ENCODE results near the gene ISL1.

DNA sequence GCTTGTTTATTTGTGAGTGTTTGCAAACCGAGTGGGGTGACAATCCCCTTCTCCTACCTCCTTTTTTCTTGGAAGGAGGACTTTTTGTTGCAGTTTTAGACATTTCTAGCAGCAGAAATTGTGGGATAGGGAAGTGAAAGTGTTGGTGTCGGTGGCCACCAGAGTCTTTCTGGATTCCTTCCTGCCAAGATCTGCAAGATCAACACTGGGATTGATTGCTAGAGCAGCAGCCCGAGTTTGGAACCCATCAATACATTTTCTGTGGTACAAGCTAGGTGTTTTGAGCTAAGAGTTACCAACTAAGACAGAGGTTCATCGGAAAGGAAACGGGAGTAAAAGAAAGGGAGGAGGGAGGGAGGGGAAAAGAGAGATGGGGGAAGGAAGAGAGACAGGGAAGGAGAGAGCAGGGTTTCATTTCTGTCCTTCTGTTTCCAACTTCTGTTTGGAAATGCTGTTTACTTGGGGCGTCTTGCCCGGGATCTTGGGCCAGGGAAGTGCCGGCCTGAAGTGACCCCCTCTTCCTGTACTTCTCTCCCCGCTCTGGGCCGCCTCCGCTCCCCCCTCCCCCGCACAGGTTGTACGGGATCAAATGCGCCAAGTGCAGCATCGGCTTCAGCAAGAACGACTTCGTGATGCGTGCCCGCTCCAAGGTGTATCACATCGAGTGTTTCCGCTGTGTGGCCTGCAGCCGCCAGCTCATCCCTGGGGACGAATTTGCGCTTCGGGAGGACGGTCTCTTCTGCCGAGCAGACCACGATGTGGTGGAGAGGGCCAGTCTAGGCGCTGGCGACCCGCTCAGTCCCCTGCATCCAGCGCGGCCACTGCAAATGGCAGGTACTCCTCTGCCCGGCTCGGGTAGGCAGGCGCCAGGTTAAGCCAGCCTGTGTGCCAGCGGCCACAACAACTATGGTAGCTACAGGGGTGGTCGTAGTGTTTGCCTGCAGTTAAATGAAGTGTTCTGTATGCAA, 4.0 kb downstream of the ISL1 start:
- no peak for TF ChIP-seq JUND (IDR thresholded peaks at IDR 0.05)
- TF ChIP-seq REST (IDR thresholded peaks at IDR 0.05; ENCODE audit: low read depth) = no peak

Measured in HCT116 (cell line).